HUES6 (cell line): ENCODE results near the gene C16orf86.

ENCODE experiments used
- H3K27ac ChIP-seq: 2 replicates; pipeline ENCODE4 v1.7.0; 2013; ENCODE audit warnings: low read depth, mild to moderate bottlenecking, low read length, inconsistent platforms
- H3K27me3 ChIP-seq: 2 replicates; pipeline ENCODE4 v1.6.1; 2013; ENCODE audit warnings: low read length; ENCODE audit not compliant: control insufficient read depth, insufficient read depth
- H3K36me3 ChIP-seq: 2 replicates; pipeline ENCODE4 v1.6.1; 2013; ENCODE audit warnings: low read length; ENCODE audit not compliant: control insufficient read depth, insufficient read depth
- H3K4me1 ChIP-seq: 2 replicates; pipeline ENCODE4 v1.6.1; 2013; ENCODE audit warnings: low read length; ENCODE audit not compliant: control insufficient read depth, insufficient read depth
- H3K4me3 ChIP-seq: 2 replicates; pipeline ENCODE4 v1.5.1; 2013; ENCODE audit warnings: low read depth, low read length
- H3K9ac ChIP-seq: one replicate; pipeline ENCODE4 v1.6.1; 2013; ENCODE audit warnings: mild to moderate bottlenecking, low read length
- H3K9me3 ChIP-seq: 2 replicates; pipeline ENCODE4 v1.6.1; 2013; ENCODE audit warnings: low read depth, low read length; ENCODE audit not compliant: control insufficient read depth, insufficient read depth

C16orf86 gene

DNA sequence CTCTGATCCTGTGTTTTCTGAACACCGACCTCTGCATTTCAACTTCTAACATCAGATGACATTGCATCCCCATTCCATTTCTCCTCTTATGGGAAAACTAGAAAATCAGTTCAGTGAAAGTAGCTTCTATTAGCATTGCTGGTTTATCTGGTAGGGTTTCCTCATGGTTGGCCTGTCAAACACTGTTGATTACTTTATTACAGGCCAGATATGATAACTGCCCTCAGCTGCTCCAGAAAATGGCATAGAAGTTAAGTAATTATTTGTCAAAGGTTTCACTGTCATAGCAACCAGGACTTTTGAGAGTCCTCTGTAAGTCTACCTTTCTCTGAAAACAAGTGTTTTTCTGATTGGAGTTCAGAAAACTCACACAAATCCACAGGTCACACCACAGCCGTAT is 49.5 kb downstream of the C16orf86 start:
- H3K4me1 ChIP-seq, result peaks cover 23% of the 10 kb centered on the region
- H3K36me3 ChIP-seq, result no peaks in the 10 kb centered on the region; the same call in 1 of the 2 replicates
- H3K9ac ChIP-seq, result no peak overlapping the region
- H3K27me3 ChIP-seq, result no peaks in the 10 kb centered on the region
- H3K4me3 ChIP-seq, result no peak overlapping the region
- H3K27ac ChIP-seq, result no peak overlapping the region
- H3K9me3 ChIP-seq, result no peaks in the 10 kb centered on the region
